Suprapubic skin (tissue), 4 donors: Measurements from ENCODE around the gene EGFR.

Source experiments
- EP300 ChIP-seq: sonication (generic); formaldehyde crosslinking; IDR thresholded peaks from one replicate; pipeline ENCODE4 v1.6.1; 2017; ENCODE audit warnings: antibody characterized with exemption
- POLR2A ChIP-seq, 2 donors: fragments of 450-650 bp; IDR thresholded peaks; one replicate each; pipeline ENCODE4 v1.6.1; 2017; ENCODE audit warnings: antibody characterized with exemption in 2 of 2, mild to moderate bottlenecking in 2 of 2, moderate library complexity in 2 of 2
- POLR2AphosphoS5 ChIP-seq, 3 donors: sonication (generic); formaldehyde crosslinking; IDR thresholded peaks; one replicate each; pipeline ENCODE4 v1.6.1; 2017; ENCODE audit warnings: antibody characterized with exemption in 3 of 3
- TF ChIP-seq, protein P1 (sequence below), 2 donors: fragments of 200-600 bp in 1 of 2; fragments of 450-650 bp in 1 of 2; sonication (generic) in 1 of 2; IDR thresholded peaks; one replicate each; pipeline ENCODE4 v1.5.1; 2016 to 2019; ENCODE audit warnings: antibody characterized with exemption in 2 of 2, mild to moderate bottlenecking in 1 of 2, moderate library complexity in 1 of 2

DNA sequence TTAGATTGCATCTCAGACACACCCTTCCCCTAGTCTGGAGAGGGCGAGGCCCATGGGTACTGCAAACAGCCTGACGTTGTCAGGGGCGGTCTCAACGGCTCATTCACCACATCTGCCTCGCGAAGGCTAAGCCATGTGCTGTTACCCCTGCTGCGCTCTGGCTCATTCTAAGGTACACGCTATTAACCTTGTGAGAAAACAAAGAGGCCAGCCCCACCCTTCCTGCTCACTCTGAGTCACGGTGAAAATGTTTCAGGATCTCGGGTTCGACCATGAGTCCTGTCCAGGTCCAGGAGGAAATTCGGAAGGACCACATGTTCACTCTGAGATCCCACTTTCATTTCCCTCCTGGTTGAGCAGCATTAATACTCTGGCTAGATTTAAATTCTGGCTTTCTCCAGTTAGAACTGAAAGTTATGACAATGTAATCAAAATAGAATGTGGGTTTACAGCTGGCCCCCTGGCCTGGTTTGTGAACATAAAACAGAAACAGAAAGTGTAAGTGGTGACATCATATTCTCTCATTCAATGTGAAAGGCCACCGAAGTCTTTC, 55.2 kb downstream of the EGFR start:
- TF ChIP-seq, protein P1, sequence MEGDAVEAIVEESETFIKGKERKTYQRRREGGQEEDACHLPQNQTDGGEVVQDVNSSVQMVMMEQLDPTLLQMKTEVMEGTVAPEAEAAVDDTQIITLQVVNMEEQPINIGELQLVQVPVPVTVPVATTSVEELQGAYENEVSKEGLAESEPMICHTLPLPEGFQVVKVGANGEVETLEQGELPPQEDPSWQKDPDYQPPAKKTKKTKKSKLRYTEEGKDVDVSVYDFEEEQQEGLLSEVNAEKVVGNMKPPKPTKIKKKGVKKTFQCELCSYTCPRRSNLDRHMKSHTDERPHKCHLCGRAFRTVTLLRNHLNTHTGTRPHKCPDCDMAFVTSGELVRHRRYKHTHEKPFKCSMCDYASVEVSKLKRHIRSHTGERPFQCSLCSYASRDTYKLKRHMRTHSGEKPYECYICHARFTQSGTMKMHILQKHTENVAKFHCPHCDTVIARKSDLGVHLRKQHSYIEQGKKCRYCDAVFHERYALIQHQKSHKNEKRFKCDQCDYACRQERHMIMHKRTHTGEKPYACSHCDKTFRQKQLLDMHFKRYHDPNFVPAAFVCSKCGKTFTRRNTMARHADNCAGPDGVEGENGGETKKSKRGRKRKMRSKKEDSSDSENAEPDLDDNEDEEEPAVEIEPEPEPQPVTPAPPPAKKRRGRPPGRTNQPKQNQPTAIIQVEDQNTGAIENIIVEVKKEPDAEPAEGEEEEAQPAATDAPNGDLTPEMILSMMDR (IDR thresholded peaks at IDR 0.05): no peak
- TF ChIP-seq POLR2AphosphoS5 (IDR thresholded peaks at IDR 0.05): peak; percentile 24 to 65 (median 65)
- no peak for TF ChIP-seq POLR2A (IDR thresholded peaks at IDR 0.05)
- TF ChIP-seq EP300: no peak
